GM19463 (cell line): ENCODE data around the gene NCKAP1.
"Not testable (repeated sequence)": the region's sequence is repeated elsewhere in the genome, so short reads cannot be mapped to it uniquely, and the experiment has no call there.

Experiments
- ATAC-seq: cut with Tn5 transposase; IDR thresholded peaks from one replicate; pipeline ENCODE4 v1.9.1; 2021; ENCODE audit warnings: mild to moderate bottlenecking, moderate library complexity; ENCODE audit not compliant: unreplicated experiment

Gene NCKAP1

DNA sequence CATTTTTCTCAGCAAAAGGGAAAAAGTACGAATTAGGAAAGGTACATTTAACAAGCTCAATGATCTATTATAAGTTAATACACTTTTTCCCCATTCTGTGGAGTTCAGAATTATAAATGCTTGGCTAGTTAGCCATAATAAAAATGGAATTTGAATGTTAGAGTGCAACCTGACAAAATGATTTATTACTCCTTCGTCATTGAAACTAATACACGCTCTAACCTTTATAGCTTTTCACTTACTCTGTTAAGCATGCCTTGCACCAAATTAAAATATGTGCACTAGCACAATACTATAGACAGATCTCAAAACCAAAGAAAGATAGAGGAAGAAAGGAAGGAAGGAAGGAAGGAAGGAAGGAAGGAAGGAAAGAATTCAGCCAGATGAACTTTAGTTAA lies 125.7 kb downstream of the NCKAP1 start:
- no peak for ATAC-seq

DNA sequence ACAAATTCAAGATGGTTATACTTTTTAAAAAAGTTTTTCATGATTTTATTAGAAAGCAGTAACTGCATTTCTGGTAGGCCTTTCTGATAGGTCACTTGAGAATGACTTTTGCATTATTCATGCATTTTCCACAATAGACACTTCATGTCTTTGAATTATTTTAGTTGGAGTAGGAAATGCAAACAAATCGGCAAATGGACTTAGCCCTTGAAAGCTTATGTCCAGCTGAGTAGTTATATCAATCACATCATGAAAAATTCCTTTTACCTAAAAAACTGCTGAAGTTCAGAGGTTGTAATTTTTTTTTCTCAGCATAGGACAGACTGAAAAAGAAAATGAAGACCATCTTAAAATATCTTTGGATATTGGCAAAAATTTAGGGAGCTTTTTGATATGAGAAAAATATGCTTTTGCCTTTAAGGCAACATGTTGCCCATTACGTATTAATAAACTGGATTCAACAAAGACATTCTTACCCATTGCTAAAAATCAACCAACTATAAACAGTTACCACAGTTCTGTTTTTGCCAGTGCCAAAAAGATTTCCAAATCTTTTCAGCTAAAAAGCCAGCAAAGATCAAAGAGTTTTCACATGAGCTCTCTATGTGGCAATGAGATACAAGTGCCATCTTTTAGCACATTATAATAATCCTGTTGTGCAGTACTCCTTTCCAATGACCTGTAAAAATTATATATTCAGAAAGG lies 126.3 kb downstream of the NCKAP1 start:
- no peak for ATAC-seq

DNA sequence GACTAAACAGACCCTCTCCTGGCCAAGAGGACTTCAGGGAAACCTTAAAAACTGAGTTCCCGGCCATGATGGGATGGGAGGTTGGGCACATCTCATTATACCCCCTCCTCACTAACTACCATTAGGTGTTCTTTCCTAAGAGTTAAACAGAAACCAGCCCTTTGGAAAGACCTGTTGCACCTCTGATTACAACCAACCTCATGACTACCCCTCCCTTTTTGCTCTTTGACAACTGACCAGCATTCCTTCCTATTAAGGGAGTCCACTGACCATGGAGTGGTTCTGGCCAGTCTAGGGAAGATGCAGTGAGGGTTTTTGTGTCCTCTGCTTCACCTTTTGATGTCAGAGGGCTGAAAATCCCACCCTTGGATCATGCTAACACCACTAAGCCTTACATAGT lies 127.3 kb downstream of the NCKAP1 start:
- ATAC-seq, result no peak

DNA sequence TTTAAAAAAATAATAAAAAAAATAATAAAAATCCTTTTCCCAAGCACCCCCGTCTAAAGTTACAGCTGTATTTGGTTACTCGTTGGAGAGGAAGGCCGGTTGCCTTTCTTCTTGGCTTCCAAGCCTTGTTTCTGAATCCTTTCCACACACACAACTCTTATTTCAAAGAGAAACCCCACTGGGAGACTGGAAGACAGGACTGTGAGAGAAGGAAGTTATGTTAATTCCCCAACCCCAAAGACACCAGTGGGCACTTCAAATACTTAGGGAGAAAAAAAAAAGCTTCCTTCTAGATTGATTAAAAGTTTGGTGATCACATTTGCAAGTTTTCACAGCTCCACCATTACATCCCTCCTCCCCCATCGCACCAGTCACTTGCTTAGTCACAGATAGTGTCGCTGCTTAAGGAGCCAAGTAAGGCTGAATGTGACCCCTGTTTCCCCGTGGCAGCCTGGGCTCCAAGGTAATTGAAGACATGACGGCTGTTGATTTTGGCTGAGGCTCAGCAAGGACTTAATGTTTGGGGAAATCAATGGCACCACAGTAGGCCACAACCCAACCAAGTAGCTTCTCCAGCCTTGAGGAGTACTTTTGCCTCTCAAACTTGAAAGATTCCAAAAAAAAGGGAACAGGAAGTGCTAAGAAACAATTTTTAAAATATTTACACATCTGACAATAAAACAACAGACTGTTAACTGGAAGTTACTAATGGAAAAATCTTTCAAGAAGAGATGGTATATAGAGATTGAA lies 131.0 kb downstream of the NCKAP1 start:
- ATAC-seq, result no peak

DNA sequence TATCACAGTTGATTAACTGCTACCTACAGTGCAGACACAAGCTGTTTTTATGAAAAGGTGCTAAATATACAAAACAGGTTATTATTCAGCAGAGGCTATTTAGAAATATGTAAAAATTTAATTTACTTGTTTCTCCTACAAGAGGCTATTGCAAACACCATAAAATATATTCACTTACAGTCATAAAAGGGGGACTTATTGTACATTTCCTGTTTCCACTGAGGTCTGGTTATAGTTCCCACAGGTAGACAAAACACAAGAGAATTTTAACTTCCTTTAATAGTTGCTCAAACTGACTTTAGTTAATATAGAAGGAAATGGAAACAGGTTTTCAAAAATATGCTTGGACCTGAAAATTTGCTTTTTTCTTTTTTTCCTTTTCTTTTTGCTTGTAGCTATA lies 131.8 kb downstream of the NCKAP1 start:
- no peak for ATAC-seq

DNA sequence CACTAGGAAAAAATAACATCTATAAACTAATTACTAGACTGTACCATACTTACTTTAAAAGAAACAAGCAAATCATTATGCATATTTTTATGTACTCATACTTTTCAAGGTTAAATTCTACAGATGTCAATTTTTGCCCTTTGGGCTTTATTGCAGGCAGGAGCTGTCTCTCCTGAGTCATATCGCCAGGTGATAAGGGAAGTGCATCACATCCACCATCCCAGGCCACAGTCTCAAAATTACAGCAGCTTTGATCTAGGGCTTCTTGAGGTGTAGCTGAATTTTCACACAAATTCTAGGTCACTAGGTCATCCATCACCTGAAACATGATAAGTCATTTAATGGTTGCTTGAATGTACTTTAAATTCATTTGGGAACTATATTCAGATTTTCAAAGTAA lies 133.4 kb downstream of the NCKAP1 start:
- no peak for ATAC-seq

DNA sequence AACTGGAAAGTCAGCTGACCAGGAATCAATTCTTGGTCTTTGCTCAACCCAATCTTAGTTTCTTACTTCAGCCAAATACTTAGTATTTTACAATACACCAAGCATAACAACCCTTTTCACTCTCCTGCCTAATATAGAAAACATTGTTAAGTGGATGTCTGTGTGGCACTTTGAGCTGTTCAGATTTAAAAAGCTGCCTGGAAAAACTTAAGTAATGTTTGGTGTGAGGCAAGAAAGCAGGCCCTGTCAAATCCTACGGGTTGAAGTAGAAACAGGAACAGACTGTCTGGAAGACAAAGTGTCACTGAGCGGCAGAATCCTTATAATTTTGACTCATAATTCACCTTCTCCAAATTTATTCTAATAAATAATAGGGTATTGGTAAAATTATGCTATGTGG lies 134.7 kb downstream of the NCKAP1 start:
- no peak for ATAC-seq

DNA sequence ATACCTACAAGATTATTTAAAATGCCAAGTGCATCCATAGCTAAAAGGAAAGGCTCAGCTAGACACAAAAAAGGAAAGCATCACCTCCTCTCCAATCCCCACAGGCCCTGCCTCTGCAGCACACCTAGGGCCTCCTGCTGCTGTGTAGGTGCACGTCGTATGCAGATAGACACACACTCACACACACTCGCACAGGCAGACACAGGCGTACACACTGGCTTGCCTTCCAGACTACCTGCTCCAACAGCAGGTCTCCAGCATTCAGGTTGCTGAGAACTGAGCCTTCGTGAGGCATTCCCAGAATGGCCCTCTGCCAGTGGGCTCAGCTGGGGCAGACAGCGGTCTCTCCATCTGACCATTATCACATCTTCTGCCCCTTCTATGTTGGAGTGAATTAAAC lies 136.5 kb downstream of the NCKAP1 start:
- ATAC-seq, result no peak

DNA sequence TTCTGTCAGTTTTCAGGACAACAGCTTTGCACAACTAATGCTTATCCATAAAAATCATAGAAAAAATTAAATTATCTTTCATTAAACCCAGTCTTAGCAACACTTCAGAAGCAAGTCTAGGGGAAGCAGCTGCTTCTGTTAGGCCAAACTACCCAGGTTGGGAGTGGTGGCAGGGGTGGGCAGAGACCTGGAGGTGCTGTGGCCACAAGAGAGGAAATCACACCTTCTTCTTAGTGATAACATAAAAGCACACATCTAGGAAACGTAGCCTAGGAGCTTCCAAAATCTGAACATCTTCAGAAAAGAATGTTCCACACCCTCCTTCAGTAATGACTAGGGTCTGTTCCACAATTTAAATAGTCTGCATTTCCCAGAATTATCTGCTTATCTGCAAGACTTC lies 139.5 kb downstream of the NCKAP1 start:
- ATAC-seq, result no peak

DNA sequence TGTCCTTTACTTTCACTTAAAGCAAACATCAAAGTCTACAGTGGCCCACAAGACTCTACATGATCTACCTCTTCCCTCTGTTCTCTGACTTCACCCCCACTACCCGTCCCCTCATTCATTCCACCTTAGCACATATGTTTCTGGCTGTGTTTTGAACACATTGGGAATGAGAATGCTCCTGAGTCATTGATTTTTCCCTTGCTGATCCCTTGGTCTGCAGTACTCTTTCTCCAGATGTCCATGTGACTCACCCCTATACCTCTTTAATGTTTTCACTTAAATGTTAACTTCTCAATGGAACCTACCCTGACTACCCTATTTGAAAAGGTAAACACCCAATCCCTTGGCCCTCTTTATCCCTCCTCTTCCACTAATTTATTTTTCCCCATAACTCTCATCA lies 141.1 kb downstream of the NCKAP1 start:
- ATAC-seq, result no peak

DNA sequence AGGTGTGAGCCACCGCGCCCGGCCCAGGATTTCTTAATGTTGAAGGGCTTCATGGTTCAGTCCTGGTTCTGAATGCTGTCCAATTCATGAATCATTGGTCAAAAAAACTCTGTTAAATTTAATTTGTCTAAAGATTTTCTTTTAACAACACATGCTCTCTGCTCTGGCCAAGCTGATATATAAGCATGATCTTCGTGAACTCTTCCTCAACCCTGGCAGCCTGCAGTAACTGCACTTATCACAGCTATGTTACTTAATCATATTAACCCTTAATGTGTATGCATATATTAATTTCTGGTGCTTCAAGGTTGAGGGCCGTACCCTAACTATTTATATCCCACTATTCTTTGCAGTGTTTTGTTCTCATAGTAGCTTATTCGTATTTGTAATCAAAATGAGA lies 142.5 kb downstream of the NCKAP1 start:
- no peak for ATAC-seq

DNA sequence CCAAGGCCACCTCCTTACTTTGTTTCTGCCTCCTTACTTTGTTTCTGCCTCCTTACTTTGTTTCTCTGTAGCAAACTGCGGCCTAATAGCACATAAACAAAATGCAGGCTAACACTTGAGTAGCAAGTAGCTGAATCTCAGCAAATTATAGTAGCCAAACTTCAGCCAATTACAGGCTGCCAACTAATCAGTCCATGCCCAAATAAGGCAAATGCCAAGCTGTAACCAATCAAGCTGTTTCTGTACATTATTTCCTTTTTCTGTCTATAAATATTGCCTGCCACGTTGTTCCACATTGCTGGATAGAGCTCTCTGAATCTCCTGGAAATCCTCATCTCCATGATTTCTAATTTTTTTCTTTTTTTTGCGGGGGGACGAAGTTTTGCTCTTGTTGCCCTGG lies 143.1 kb downstream of the NCKAP1 start:
- ATAC-seq, result no peak

DNA sequence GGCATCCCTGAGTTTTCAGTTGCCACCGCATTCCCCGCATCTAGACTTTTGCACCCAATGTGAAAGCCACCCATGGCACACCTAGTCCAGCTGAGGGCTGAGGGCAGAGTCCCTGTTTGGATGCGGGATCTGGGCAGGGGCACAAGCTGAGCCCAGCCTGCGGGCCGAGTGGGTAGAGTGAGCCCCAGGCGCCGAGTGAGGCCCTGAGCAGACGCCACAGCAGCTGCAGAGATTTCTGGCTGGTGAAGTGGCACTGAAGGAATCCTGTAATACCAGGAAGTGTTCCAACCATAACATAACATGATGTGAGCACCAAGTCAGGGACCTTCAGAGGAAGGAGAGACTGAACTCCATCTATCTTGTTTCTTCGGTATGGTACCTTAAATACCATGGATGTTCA lies 144.1 kb downstream of the NCKAP1 start:
- no peak for ATAC-seq

DNA sequence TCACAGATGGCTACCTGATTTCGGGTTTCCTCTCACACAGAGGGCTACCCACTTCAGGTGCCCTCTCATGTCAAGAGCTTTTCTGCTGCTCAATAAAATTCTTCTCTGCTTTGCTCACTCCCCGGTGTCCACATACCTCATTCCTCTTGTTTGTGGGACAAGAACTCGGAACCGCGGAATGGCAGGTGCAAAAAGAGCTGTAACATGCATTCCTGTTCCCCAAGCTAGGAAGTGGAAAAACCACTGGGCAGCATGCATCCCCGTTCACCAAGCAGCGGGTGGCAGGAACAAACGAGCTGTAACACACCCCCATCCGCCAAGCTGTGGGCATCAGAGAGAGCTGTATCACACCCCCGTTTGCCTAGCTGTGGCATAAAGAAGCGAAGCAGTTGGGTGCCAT lies 144.6 kb downstream of the NCKAP1 start:
- no peak for ATAC-seq

DNA sequence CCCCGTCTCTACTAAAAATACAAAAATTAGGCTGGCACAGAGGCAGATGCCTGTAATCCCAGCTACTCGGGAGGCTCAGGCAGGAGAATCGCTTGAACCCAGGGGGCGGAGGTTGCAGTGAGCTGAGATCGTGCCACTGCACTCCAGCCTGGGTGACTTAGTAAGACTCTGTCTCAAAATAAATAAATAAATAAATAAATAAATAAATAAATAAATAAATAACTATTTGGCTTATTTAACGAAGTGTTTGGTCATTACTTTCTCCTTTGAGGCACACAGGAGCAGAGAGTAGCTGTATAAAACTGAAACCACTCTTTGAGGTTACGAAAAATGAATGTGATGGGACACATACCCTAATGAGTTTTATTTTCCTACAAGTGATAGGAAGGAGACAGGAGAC lies 145.2 kb downstream of the NCKAP1 start:
- not testable (repeated sequence) for ATAC-seq

DNA sequence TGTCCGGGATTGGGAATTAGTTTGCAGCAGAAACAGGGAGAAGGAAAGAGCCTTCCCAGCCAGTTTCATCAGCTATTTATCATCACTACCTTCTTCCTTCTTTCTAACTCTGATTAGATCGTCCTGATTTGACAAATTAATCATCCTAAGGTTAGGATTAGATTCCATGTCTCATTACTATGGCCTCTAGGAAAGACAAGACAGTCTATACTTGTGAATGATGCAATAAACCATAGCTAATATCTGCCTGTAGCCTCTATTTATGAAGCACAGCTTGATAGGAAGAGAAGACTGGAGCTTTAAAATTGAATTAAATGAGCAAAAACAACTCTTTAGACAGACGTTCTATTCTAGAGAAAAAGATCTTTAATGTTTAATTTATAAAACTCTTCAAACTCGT lies 146.6 kb downstream of the NCKAP1 start:
- no peak for ATAC-seq

DNA sequence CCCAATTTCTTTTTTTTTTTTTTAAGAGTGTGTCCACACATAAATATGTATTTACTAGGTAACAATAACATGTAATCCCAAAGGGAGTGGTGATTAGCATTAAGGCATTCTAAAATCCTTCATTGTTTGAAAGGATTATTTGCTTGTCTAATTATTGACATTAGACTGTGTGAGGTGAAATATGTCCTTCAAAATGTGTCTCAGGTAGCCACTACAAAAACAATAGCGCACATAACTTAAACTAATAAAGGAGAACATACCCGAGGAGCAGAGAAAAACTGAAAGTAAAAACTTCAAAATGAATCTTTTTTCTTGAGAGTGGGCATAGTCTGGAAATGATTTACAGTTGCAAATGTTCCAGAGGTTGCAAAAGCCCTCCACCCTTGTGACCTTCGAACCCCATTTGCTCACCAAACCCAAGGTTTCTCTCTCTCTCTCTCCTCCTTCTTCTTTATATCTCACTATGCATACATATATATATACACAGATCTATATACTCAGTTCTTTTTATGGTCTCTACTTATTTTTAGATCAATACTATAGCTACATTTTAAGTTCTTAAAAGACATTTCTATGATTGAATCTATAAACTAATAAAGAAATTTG lies 147.4 kb downstream of the NCKAP1 start:
- no peak for ATAC-seq

DNA sequence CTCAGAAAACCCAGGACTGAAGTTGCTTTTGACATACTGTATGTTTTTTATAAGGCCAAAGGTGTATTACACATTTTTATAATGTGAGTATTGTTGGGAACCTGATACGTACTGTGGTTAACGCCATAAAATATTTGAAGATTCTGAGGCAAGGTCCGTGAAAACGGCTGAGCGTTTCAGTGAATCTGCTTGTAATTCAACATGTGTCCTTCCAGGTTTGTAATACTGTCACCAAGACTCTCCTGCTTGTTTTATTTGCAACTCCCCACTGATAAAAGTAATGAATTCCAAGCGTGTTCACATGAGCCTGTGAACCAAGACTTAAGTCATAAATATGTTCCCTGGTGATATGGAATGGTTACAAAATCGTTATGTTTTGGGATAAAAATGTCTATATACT lies 148.0 kb downstream of the NCKAP1 start:
- ATAC-seq, result no peak

DNA sequence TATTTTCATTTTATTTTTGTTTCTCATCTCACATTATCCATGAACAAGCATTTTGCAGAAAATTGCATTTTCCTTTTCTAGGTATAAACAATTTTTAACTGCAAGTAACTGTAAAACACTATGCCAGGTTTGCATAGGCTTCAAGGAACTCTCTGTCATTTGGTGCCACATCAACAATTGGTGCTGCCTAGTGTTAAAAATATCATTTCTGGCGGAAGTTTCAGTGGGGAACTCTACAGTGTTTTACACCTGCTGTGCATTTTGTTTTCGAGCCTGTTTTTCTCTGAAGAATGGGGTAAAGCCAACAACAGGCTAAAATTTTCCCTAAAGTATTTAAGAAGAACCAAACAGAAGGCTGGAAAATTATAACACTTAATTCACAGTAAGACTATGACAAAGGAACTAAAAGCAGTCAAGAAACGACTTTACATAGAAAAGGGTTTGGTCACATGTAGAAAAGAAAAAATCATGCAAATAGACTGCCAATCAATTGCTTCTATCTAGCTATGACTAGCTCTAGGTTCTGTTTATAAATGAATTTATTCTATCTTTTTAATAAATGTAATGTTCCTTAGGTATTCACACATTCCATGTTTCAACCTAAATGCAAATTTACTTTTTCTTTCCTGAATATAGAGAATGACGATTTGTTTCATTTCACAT lies 150.4 kb downstream of the NCKAP1 start:
- ATAC-seq, result no peak

DNA sequence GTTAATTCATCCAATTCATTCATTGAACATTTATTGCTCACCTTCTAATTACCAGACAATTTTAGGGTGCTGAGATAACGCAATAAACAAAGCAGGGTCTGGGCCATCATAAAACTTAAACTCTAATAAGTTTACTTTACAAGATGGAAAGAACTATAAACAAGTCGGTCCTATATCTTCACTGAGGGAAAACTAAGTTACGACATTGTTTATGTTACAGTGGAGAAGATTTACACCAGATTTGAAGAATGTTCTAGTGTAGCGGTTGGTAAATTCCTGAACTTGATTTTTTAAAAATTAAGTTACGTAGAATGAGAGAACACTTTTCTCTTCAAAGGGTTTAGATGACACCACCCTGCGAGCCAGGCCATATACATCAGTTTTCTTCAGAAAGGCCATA lies 151.2 kb downstream of the NCKAP1 start:
- no peak for ATAC-seq

DNA sequence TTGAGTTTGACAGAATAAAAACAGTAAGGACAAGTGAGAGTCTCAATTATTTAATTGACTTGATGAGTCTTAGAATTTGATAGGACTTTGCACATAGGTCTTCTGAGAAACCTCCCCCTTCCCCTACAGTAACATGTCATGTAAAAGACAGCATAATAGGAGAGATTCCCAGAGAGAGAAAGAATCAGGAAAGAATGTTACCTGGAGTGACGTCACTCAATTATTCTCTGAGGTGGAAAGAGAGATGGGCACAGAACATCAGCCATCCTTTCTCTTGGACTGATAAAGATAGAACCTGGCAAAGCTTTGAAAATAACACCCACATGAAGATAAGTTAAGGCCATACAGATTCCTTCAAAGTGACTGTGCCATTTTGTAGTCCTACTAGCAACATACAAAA lies 152.5 kb downstream of the NCKAP1 start:
- ATAC-seq, result no peak

DNA sequence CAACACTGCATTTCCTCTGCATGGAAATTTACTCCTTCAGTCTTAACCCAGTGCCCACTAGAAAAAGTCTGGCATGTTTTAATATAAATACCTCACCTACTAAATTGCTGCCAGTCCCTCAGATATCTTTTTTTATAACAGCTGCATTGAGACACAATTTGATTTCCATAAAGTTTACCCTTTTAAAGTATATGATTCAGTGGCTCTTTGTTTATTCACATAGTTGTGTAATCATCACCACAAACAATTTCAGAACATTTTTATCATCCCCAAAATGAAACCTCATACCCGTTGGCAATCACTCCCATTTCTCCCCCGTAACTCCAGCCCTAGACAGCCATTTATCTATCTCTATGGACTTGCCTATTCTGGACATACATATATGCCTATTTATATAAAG lies 154.8 kb downstream of the NCKAP1 start:
- ATAC-seq, result no peak
